ENCODE results near the gene HSPA4L.

HSPA4L gene

GRCh38 chr4:127741247-127741646 lies 40.9 kb upstream of the HSPA4L start:
- Histone ChIP-seq H4K20me1 (ENCODE audit: insufficient read depth, low read length) (no peaks in the 10 kb centered on the region), H3K27ac (ENCODE audit: low read length) (no peak overlapping the region)
- TF ChIP-seq EZH2phosphoT487 (IDR thresholded peaks at IDR 0.05; ENCODE audit: low read depth) (no peak), CTCF (IDR thresholded peaks at IDR 0.05; ENCODE audit: low read depth, low read length) (no peak)

GRCh38 chr4:127747883-127748282 lies 34.2 kb upstream of the HSPA4L start:
- H3K4me1 ChIP-seq (ENCODE audit: low read length) = no peaks in the 10 kb centered on the region
- H3K27ac ChIP-seq (ENCODE audit: low read length) = no peak overlapping the region
- no peak overlapping the region for H3K9ac ChIP-seq (ENCODE audit: low read length)
- peaks cover 4% of the 10 kb centered on the region for H3K36me3 ChIP-seq (replicated peaks; ENCODE audit: low read depth, low read length)
- no peak overlapping the region for H3K4me3 ChIP-seq (ENCODE audit: low read length)
- H3K4me2 ChIP-seq (ENCODE audit: low read length) = no peak overlapping the region
- H4K20me1 ChIP-seq (ENCODE audit: insufficient read depth, low read length) = no peaks in the 10 kb centered on the region
- peaks cover 20% of the 10 kb centered on the region for H3K9me3 ChIP-seq (ENCODE audit: insufficient read depth, low read length)
- TF ChIP-seq EZH2phosphoT487 (IDR thresholded peaks at IDR 0.05; ENCODE audit: low read depth) (no peak), CTCF (IDR thresholded peaks at IDR 0.05; ENCODE audit: low read depth, low read length) (no peak)
- H3K79me2 ChIP-seq (ENCODE audit: low read length) = no peaks in the 10 kb centered on the region
- H2AFZ ChIP-seq (ENCODE audit: low read depth, low read length) = no peak overlapping the region
- H3K27me3 ChIP-seq (ENCODE audit: low read depth, low read length) = no peaks in the 10 kb centered on the region

More at GRCh38 chr4:127741247-127741646, 40.9 kb upstream of the HSPA4L start:
- H3K79me2 ChIP-seq (ENCODE audit: low read length) = no peaks in the 10 kb centered on the region
- no peaks in the 10 kb centered on the region for H3K9me3 ChIP-seq (ENCODE audit: insufficient read depth, low read length)
- H3K4me2 ChIP-seq (ENCODE audit: low read length) = no peak overlapping the region
- no peak overlapping the region for H3K9ac ChIP-seq (ENCODE audit: low read length)
- peaks cover 2% of the 10 kb centered on the region; the same call in 1 of the 2 replicates for H3K27me3 ChIP-seq (ENCODE audit: low read depth, low read length)
- H2AFZ ChIP-seq (ENCODE audit: low read depth, low read length) = no peak overlapping the region
- no peaks in the 10 kb centered on the region for H3K36me3 ChIP-seq (replicated peaks; ENCODE audit: low read depth, low read length)
- no peak overlapping the region for H3K4me3 ChIP-seq (ENCODE audit: low read length)
- H3K4me1 ChIP-seq (ENCODE audit: low read length) = no peaks in the 10 kb centered on the region

GRCh38 chr4:127748957-127749356 lies 33.2 kb upstream of the HSPA4L start:
- Histone ChIP-seq H2AFZ (ENCODE audit: low read depth, low read length) (no peak overlapping the region), H3K27me3 (ENCODE audit: low read depth, low read length) (no peaks in the 10 kb centered on the region), H3K4me1 (ENCODE audit: low read length) (no peaks in the 10 kb centered on the region), H3K36me3 (replicated peaks; ENCODE audit: low read depth, low read length) (peaks cover 4% of the 10 kb centered on the region), H4K20me1 (ENCODE audit: insufficient read depth, low read length) (no peaks in the 10 kb centered on the region), H3K79me2 (ENCODE audit: low read length) (no peaks in the 10 kb centered on the region), H3K27ac (ENCODE audit: low read length) (no peak overlapping the region), H3K9me3 (ENCODE audit: insufficient read depth, low read length) (peaks cover 20% of the 10 kb centered on the region), H3K4me2 (ENCODE audit: low read length) (no peak overlapping the region), H3K4me3 (ENCODE audit: low read length) (no peak overlapping the region), H3K9ac (ENCODE audit: low read length) (no peak overlapping the region)
- TF ChIP-seq CTCF (IDR thresholded peaks at IDR 0.05; ENCODE audit: low read depth, low read length) (no peak), EZH2phosphoT487 (IDR thresholded peaks at IDR 0.05; ENCODE audit: low read depth) (no peak)

GRCh38 chr4:127756906-127757305 lies 25.2 kb upstream of the HSPA4L start:
- H3K36me3 ChIP-seq (replicated peaks; ENCODE audit: low read depth, low read length) = no peaks in the 10 kb centered on the region
- no peak overlapping the region for H3K4me3 ChIP-seq (ENCODE audit: low read length)
- TF ChIP-seq EZH2phosphoT487 (IDR thresholded peaks at IDR 0.05; ENCODE audit: low read depth) (no peak), CTCF (IDR thresholded peaks at IDR 0.05; ENCODE audit: low read depth, low read length) (no peak)

More at GRCh38 chr4:127756906-127757305, 25.2 kb upstream of the HSPA4L start:
- Histone ChIP-seq H3K4me2 (ENCODE audit: low read length) (no peak overlapping the region), H3K27me3 (ENCODE audit: low read depth, low read length) (no peaks in the 10 kb centered on the region), H3K9me3 (ENCODE audit: insufficient read depth, low read length) (no peaks in the 10 kb centered on the region), H2AFZ (ENCODE audit: low read depth, low read length) (no peak overlapping the region), H3K79me2 (ENCODE audit: low read length) (no peaks in the 10 kb centered on the region), H4K20me1 (ENCODE audit: insufficient read depth, low read length) (no peaks in the 10 kb centered on the region), H3K4me1 (ENCODE audit: low read length) (no peaks in the 10 kb centered on the region; the same call in 1 of the 2 replicates), H3K27ac (ENCODE audit: low read length) (no peak overlapping the region), H3K9ac (ENCODE audit: low read length) (no peak overlapping the region)

All from OCI-LY3 (cell line).